22Rv1 (cell line): ENCODE data around the gene TNS3.
"Not testable (repeated sequence)": the region's sequence is repeated elsewhere in the genome, so short reads cannot be mapped to it uniquely, and the experiment has no call there.

Experiments used
- ZFX ChIP-seq: fragments of 450-650 bp; IDR thresholded peaks from 2 replicates; pipeline ENCODE4 v1.6.1; 2017; ENCODE audit warnings: antibody characterized with exemption, borderline replicate concordance
- TF ChIP-seq, protein P1 (sequence below): fragments of 450-650 bp; IDR thresholded peaks from 2 replicates; pipeline ENCODE4 v1.5.1; 2017; ENCODE audit warnings: mild to moderate bottlenecking

DNA sequence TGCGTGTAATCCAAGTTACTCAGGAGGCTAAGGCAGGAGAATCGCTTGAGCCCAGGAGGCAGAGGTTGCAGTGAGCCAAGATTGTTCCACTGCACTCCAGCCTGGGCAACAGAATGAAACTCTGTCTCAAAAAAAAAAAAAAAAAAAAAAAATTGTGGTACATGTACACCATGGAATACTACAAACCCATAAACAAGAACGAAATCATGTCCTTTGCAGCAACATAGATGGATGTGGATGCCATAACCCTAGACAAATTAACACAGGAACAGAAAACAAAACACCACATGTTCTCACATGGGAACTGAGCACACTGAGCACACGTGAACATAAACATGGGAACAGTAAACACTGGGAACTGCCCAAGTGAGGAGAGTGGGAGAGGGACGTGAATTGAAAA is 112.1 kb downstream of the TNS3 start:
- TF ChIP-seq, protein P1, sequence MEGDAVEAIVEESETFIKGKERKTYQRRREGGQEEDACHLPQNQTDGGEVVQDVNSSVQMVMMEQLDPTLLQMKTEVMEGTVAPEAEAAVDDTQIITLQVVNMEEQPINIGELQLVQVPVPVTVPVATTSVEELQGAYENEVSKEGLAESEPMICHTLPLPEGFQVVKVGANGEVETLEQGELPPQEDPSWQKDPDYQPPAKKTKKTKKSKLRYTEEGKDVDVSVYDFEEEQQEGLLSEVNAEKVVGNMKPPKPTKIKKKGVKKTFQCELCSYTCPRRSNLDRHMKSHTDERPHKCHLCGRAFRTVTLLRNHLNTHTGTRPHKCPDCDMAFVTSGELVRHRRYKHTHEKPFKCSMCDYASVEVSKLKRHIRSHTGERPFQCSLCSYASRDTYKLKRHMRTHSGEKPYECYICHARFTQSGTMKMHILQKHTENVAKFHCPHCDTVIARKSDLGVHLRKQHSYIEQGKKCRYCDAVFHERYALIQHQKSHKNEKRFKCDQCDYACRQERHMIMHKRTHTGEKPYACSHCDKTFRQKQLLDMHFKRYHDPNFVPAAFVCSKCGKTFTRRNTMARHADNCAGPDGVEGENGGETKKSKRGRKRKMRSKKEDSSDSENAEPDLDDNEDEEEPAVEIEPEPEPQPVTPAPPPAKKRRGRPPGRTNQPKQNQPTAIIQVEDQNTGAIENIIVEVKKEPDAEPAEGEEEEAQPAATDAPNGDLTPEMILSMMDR = not testable (repeated sequence)
- not testable (repeated sequence) for TF ChIP-seq ZFX
